Right lobe of liver (tissue), 6 donors: ENCODE results near the gene C1QTNF8. TPM values are rescaled to one million over a fixed set of nuclear protein-coding genes. Genes with fewer than 3 reads are reported as not detected.
"Not testable (repeated sequence)": the region's sequence is repeated elsewhere in the genome, so short reads cannot be mapped to it uniquely, and the experiment has no call there.

ENCODE experiments used
- ATAC-seq, 4 donors: fragments of 200-7000 bp; cut with Tn5 transposase; one replicate each; pipeline ENCODE4 v1.9.1; 2020; ENCODE audit warnings: mild to moderate bottlenecking in 4 of 4, moderate library complexity in 4 of 4
- DNase-seq, 3 donors: peaks; one replicate each; pipeline ENCODE4 v3.0.0-alpha.2; 2020
- H3K27ac ChIP-seq, 3 donors: fragments of 200-600 bp; one replicate each; pipeline ENCODE4 v1.8.0; 2022
- H3K27me3 ChIP-seq, 2 donors: fragments of 200-600 bp; one replicate each; pipeline ENCODE4 v1.8.0; 2022
- H3K36me3 ChIP-seq, 4 donors: fragments of 200-600 bp; sonication (generic) in 1 of 4; one replicate each; pipeline versions ENCODE4 v1.5.1 to v1.8.0; 2017 to 2022; ENCODE audit warnings: control low read depth in 1 of 4
- H3K4me1 ChIP-seq, 4 donors: fragments of 200-600 bp; sonication (generic) in 1 of 4; one replicate each; pipeline versions ENCODE4 v1.5.1 to v1.8.0; 2017 to 2022; ENCODE audit warnings: control low read depth in 1 of 4
- H3K4me3 ChIP-seq, 3 donors: fragments of 200-600 bp; one replicate each; pipeline ENCODE4 v1.8.0; 2022
- H3K9me3 ChIP-seq, 4 donors: fragments of 200-600 bp; sonication (generic) in 1 of 4; one replicate each; pipeline versions ENCODE4 v1.5.1 to v1.8.0; 2017 to 2022; ENCODE audit warnings: control low read depth in 1 of 4
- POLR2A ChIP-seq: fragments of 450-650 bp; IDR thresholded peaks from one replicate; pipeline ENCODE4 v1.6.1; 2017; ENCODE audit warnings: antibody characterized with exemption, mild to moderate bottlenecking
- WGBS: methylation state at CpG from one replicate; pipeline ENCODE4 v1.1.6; 2018; ENCODE audit warnings: low coverage, low lambda C conversion rate; ENCODE audit not compliant: insufficient coverage; ENCODE audit errors: missing lambda C conversion rate; 5-methylcytosine and 5-hydroxymethylcytosine counted together
- intact Hi-C, 2 donors: fragments of 100-400 bp; cut with DNase I; formaldehyde crosslinking; loops; one replicate each; pipeline versions ENCODE4 v1.11.2 to v1.14.1; 2022
- total RNA-seq, 6 experiments: library from RNA; depleted of rRNA in 2 of 6; stranded (reverse); fragments of >200 nt in 2 of 6; fragmentation: NEBNext Ultra II Directional in 3 of 6; extraction: Animal tissue kit (Norgen Biotek cat#: 25700) in 3 of 6; gene quantifications; one replicate each; pipeline versions ENCODE4 v1.1.0 to v1.2.4, GENCODE V29; 2016 to 2023
- TF ChIP-seq, protein P1 (sequence below), 4 donors: fragments of 200-600 bp in 3 of 4; fragments of 450-650 bp in 1 of 4; IDR thresholded peaks; one replicate each; pipeline versions ENCODE4 v1.5.1 to v1.8.0; 2016 to 2022; ENCODE audit warnings: antibody characterized with exemption in 4 of 4, mild to moderate bottlenecking in 2 of 4
- donor health status: DM: no; HTN: yes; CAD: no.
- donor health status: DM: no; HTN: no; CAD: no.
- donor health status: DM: no; HTN: no; CAD: no.
- donor health status: DM: no; HTN: yes; CAD: no.
- donor health status: DM: no; HTN: yes; CAD: no.

The C1QTNF8 gene
- total RNA-seq, 6 experiments from 2014 or later: not detected

DNA sequence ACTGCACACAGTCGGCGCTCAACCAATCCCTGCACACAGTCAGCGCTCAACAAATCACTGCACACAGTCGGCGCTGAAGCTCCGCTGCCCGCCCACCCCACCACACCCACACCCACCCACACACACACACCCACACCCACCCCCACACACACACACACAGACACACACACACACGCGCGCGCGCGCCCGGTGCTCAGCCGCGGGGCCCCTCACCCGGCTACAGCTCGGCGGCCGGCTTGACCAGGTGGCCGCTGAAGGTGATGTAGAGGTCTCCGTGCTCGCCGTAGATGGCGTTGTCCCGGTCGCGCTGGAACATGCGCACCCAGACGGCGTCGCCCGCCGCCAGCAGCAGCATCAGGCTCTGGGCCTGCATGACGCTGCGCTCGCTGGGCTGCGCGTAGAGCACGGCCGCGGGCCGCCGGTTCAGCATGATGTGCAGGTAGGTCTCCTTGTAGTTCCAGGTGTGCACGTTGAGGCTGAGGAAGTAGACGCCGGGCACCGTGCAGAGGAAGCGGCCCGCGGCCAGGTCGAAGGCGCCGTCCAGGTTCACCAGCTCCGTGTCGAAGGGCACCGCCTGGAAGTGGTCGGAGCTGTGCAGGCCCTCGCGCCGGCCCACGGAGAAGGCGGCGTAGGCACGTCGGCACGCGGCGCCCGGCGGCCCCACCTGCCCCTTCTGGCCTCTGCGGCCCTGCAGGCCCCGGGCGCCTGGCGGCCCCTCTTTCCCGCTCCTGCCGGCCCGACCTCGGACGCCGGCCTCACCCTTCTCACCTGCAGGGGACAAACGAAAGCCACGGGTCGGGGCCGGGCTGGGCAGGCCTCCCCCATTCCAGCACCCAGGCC is 2.5 kb downstream of the C1QTNF8 start:
- intact Hi-C loops: no loop called here
- no peak overlapping the region for H3K27ac ChIP-seq
- H3K9me3 ChIP-seq: no peaks in the 10 kb centered on the region
- ATAC-seq: no peak
- no peak for DNase-seq
- no peaks in the 10 kb centered on the region for H3K27me3 ChIP-seq
- 85% methylated on average over 8 of the region's 85 CpGs for WGBS
- no peak for TF ChIP-seq POLR2A
- TF ChIP-seq, protein P1, sequence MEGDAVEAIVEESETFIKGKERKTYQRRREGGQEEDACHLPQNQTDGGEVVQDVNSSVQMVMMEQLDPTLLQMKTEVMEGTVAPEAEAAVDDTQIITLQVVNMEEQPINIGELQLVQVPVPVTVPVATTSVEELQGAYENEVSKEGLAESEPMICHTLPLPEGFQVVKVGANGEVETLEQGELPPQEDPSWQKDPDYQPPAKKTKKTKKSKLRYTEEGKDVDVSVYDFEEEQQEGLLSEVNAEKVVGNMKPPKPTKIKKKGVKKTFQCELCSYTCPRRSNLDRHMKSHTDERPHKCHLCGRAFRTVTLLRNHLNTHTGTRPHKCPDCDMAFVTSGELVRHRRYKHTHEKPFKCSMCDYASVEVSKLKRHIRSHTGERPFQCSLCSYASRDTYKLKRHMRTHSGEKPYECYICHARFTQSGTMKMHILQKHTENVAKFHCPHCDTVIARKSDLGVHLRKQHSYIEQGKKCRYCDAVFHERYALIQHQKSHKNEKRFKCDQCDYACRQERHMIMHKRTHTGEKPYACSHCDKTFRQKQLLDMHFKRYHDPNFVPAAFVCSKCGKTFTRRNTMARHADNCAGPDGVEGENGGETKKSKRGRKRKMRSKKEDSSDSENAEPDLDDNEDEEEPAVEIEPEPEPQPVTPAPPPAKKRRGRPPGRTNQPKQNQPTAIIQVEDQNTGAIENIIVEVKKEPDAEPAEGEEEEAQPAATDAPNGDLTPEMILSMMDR (IDR thresholded peaks at IDR 0.05): no peak
- no peaks in the 10 kb centered on the region for H3K36me3 ChIP-seq
- no peak overlapping the region for H3K4me3 ChIP-seq
- H3K4me1 ChIP-seq: peaks cover 0 to 8% (median 3%) of the 10 kb centered on the region in 4 donors

DNA sequence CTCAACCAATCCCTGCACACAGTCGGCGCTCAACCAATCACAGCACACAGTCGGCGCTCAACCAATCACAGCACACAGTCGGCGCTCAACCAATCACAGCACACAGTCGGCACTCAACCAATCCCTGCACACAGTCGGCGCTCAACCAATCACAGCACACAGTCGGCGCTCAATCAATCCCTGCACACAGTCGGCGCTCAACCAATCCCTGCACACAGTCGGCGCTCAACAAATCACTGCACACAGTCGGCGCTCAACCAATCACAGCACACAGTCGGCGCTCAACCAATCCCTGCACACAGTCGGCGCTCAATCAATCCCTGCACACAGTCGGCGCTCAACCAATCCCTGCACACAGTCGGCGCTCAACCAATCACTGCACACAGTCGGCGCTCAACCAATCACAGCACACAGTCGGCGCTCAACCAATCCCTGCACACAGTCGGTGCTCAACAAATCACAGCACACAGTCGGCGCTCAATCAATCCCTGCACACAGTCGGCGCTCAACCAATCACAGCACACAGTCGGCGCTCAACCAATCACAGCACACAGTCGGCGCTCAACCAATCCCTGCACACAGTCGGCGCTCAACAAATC is 3.3 kb downstream of the C1QTNF8 start:
- intact Hi-C loops, H3K36me3 ChIP-seq, H3K27me3 ChIP-seq, H3K4me1 ChIP-seq, H3K27ac ChIP-seq, DNase-seq, H3K4me3 ChIP-seq, ATAC-seq, H3K9me3 ChIP-seq: not testable (repeated sequence)
- 94% methylated on average over 22 of the region's 40 CpGs for WGBS

DNA sequence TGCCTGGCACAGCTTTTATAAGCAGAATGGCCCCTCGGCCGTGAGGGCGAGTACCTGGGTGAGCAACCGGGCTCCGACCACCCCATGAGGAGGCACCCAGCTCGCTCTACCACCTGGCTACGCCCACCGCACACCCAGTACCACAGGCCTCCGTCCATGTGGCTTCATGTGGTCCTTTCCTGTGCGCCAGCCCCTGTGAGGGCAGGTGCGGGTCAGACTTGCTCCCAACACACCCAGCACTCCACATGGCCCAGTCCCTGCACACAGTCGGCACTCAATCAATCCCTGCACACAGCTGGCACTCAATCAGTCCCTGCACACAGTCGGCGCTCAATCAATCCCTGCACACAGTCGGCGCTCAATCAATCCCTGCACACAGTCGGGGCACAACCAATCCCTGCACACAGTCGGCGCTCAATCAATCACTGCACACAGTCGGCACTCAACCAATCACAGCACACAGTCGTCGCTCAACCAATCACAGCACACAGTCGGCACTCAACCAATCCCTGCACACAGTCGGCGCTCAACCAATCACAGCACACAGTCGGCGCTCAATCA is 4.0 kb downstream of the C1QTNF8 start:
- no peaks in the 10 kb centered on the region for H3K27me3 ChIP-seq
- intact Hi-C loops: no loop called here
- H3K4me1 ChIP-seq: peaks cover 0 to 8% (median 3%) of the 10 kb centered on the region in 4 donors
- no peak for DNase-seq
- TF ChIP-seq, protein P1 (IDR thresholded peaks at IDR 0.05): no peak
- TF ChIP-seq POLR2A: no peak
- WGBS: 98% methylated on average over 7 of the region's 27 CpGs
- H3K9me3 ChIP-seq: no peaks in the 10 kb centered on the region
- no peak overlapping the region for H3K4me3 ChIP-seq
- no peaks in the 10 kb centered on the region for H3K36me3 ChIP-seq
- H3K27ac ChIP-seq: no peak overlapping the region
- no peak for ATAC-seq

DNA sequence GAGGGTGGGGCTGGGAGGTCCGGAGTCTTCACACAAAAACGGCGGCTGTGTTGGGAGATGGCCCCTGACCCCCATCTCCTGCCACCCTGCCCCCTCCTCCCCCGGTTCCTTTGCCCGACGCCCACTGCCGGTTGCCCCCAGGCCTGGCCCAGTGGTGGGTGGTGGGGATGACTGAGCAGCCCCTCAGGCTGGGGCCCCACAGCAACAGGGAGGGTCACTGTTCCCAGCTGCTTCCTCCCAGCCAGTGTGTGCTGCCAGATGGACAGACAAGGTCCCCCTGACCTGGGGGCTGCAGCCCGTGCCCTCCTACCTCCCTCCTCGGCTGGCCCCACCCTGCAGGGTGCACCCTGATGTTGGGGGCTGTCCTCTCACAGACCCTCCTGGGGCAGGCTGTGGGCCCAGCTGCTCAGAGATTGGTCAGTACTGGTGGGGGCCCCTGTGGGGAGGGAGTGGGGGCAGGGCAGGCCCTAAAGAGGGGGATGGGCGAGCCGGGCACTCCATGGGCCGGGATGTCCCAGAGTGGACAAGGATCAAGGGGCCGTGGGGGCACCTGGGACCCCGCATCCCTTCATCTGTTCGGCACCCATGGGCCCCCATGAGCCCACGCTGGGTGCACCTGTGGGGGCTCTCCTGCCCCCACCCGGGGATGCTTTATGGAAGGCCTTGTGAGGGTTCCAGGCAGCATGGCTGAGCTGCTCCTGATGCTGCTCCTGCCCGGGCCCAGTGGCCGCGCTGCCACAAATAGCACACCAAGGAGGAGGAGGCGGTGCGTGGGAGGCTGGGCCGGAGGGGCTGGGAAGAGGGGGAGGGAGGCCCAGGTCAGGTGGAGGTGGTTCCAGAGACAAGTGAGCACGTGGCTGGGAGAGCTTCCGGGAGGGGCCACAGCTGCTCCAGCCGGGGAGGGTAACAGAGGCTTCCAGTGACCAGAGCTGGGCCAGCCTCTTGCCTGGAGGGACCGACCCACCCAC is 5.1 kb downstream of the C1QTNF8 start:
- Histone ChIP-seq H3K9me3 (no peaks in the 10 kb centered on the region), H3K27ac (no peak overlapping the region), H3K36me3 (no peaks in the 10 kb centered on the region), H3K4me3 (no peak overlapping the region), H3K4me1 (peaks cover 0 to 8% (median 3%) of the 10 kb centered on the region in 4 donors), H3K27me3 (no peaks in the 10 kb centered on the region)
- ATAC-seq (no peak), DNase-seq (no peak)
- WGBS: 5% methylated on average over 7 of the region's 27 CpGs
- intact Hi-C loops: no loop called here
- TF ChIP-seq, protein P1 (IDR thresholded peaks at IDR 0.05): no peak
- no peak for TF ChIP-seq POLR2A
